K562 (cell line): ENCODE measurements around the gene HOMEZ. TPM values are rescaled to one million over a fixed set of nuclear protein-coding genes. Genes with fewer than 3 reads are reported as not detected.

Source experiments
- GTF2F1 ChIP-seq: IDR thresholded peaks from 2 replicates; pipeline ENCODE4 v1.6.1; 2011; ENCODE audit warnings: low read depth, low read length, improper control_type of control experiment
- HNRNPL ChIP-seq: fragments of 200-400 bp; formaldehyde crosslinking; IDR thresholded peaks from 2 replicates; pipeline ENCODE4 v1.6.1; 2017; ENCODE audit warnings: low read depth, mild to moderate bottlenecking, low read length
- KDM2B ChIP-seq: fragments of 250-450 bp; sonication (Bioruptor Pico); IDR thresholded peaks from 2 replicates; pipeline ENCODE4 v1.8.0; 2021; ENCODE audit warnings: mild to moderate bottlenecking, moderate library complexity
- MAX ChIP-seq: sonication (generic); formaldehyde crosslinking; IDR thresholded peaks from 2 replicates; pipeline ENCODE4 v1.9.0; 2022; ENCODE audit warnings: mild to moderate bottlenecking, missing genetic modification reagents
- NBN ChIP-seq: fragments of 450-650 bp; IDR thresholded peaks from 2 replicates; pipeline ENCODE4 v1.6.1; 2016; ENCODE audit warnings: low read depth, mild to moderate bottlenecking
- POLR2A ChIP-seq: fragments of 450-650 bp; conservative IDR thresholded peaks from 2 replicates; pipeline ENCODE4 v1.6.1; 2016
- POLR2G ChIP-seq: fragments of 200-400 bp; formaldehyde crosslinking; IDR thresholded peaks from 2 replicates; pipeline ENCODE4 v1.6.1; 2017; ENCODE audit warnings: low read depth, mild to moderate bottlenecking, antibody characterized with exemption, low read length, moderate library complexity
- REST ChIP-seq, 2 experiments: fragments of 450-650 bp; formaldehyde crosslinking in 1 of 2; IDR thresholded peaks; 2 replicates each; pipeline versions ENCODE4 v1.4.0 to v1.6.1; 2014 to 2020; ENCODE audit warnings: mild to moderate bottlenecking in 2 of 2, borderline replicate concordance in 1 of 2, low read depth in 1 of 2
- RHOXF2B ChIP-seq: fragments of 250-450 bp; sonication (Bioruptor Pico); conservative IDR thresholded peaks from 2 replicates; pipeline ENCODE4 v1.5.1; 2021
- SIRT6 ChIP-seq: IDR thresholded peaks from one replicate; pipeline ENCODE4 v1.6.1; 2012; ENCODE audit warnings: low read depth, mild to moderate bottlenecking, control low read depth, inconsistent platforms, low read length, moderate library complexity
- SLC30A9 ChIP-seq: fragments of 250-450 bp; sonication (Bioruptor Pico); IDR thresholded peaks from 2 replicates; pipeline ENCODE4 v1.8.0; 2022; ENCODE audit warnings: mild to moderate bottlenecking, moderate library complexity
- SRSF7 ChIP-seq: fragments of 200-400 bp; formaldehyde crosslinking; optimal IDR thresholded peaks from 2 replicates; pipeline ENCODE3; 2017; ENCODE audit warnings: mild to moderate bottlenecking, low read depth, low read length
- ZBTB17 ChIP-seq: fragments of 450-650 bp; formaldehyde crosslinking; IDR thresholded peaks from 2 replicates; pipeline ENCODE4 v1.4.0; 2020; ENCODE audit warnings: mild to moderate bottlenecking
- ZNF165 ChIP-seq: fragments of 250-450 bp; sonication (Bioruptor Pico); IDR thresholded peaks from 2 replicates; pipeline ENCODE4 v1.4.0; 2020; ENCODE audit warnings: borderline replicate concordance
- ZNF316 ChIP-seq: fragments of 450-650 bp; IDR thresholded peaks from 2 replicates; pipeline ENCODE4 v1.6.1; 2016
- polyA plus RNA-seq, 8 experiments: library from polyadenylated mRNA; depleted of rRNA in 4 of 8; stranded (reverse) in 5 of 8; unstranded in 3 of 8; fragments of >200 nt; fragmentation: Nextera tagmentation in 2 of 8; fragmentation: Illumina TruSeq in 1 of 8; extraction: Ambion mirVana in 2 of 8; extraction: Trizol in 1 of 8; gene quantifications; 2 replicates each; pipeline versions ENCODE4 v1.2.1 to v1.2.3, GENCODE V29; 2011 to 2014; ENCODE audit warnings: inconsistent platforms in 1 of 8, missing spikeins in 1 of 8
- total RNA-seq, 7 experiments: library from RNA; depleted of rRNA in 6 of 7; stranded (reverse); fragments of >200 nt in 6 of 7; fragmentation: Illumina TruSeq in 2 of 7; extraction: Trizol in 2 of 7; gene quantifications; 2 replicates each; pipeline versions ENCODE4 v1.2.1 to v1.2.3, GENCODE V29; 2011 to 2021; ENCODE audit warnings: low replicate concordance in 1 of 7
- TF ChIP-seq, protein P1 (sequence below): fragments of 250-450 bp; sonication (Bioruptor Pico); IDR thresholded peaks from 2 replicates; pipeline ENCODE4 v1.4.0; 2020

Gene HOMEZ
- total and polyA plus RNA-seq, 9 of the 15 experiments (the other 6 are each of a cell fraction or from before 2014, with no cell fraction given) = 3.0 to 30.2 (median 16.9) TPM

- TF ChIP-seq REST (IDR thresholded peaks at IDR 0.05; ENCODE audit: borderline replicate concordance) (no peak), REST (CRISPR knock-in tag; IDR thresholded peaks at IDR 0.05; ENCODE audit: low read depth) (peak; percentile 16; the same call in 1 of the 2 replicates), GTF2F1 (0 out of 2 replicates have a peak, but pooled peaks have one; percentile 14), ZNF316 (peak; percentile 28), POLR2A (peak; percentile 83), MAX (CRISPR knock-in tag) (peak; percentile 75), SRSF7 (no peak), SIRT6 (no peak), KDM2B (peak; percentile 7; the same call in 1 of the 2 replicates), HNRNPL (peak; percentile 95; the same call in 1 of the 2 replicates), RHOXF2B (CRISPR knock-in tag) (0 out of 2 replicates have a peak, but pooled peaks have one; percentile 80), POLR2G (peak; percentile 84), SLC30A9 (CRISPR knock-in tag) (no peak), NBN (0 out of 2 replicates have a peak, but pooled peaks have one; percentile 28), ZNF165 (CRISPR knock-in tag) (no peak), ZBTB17 (CRISPR knock-in tag) (0 out of 2 replicates have a peak, but pooled peaks have one; percentile 43)
- TF ChIP-seq, protein P1, sequence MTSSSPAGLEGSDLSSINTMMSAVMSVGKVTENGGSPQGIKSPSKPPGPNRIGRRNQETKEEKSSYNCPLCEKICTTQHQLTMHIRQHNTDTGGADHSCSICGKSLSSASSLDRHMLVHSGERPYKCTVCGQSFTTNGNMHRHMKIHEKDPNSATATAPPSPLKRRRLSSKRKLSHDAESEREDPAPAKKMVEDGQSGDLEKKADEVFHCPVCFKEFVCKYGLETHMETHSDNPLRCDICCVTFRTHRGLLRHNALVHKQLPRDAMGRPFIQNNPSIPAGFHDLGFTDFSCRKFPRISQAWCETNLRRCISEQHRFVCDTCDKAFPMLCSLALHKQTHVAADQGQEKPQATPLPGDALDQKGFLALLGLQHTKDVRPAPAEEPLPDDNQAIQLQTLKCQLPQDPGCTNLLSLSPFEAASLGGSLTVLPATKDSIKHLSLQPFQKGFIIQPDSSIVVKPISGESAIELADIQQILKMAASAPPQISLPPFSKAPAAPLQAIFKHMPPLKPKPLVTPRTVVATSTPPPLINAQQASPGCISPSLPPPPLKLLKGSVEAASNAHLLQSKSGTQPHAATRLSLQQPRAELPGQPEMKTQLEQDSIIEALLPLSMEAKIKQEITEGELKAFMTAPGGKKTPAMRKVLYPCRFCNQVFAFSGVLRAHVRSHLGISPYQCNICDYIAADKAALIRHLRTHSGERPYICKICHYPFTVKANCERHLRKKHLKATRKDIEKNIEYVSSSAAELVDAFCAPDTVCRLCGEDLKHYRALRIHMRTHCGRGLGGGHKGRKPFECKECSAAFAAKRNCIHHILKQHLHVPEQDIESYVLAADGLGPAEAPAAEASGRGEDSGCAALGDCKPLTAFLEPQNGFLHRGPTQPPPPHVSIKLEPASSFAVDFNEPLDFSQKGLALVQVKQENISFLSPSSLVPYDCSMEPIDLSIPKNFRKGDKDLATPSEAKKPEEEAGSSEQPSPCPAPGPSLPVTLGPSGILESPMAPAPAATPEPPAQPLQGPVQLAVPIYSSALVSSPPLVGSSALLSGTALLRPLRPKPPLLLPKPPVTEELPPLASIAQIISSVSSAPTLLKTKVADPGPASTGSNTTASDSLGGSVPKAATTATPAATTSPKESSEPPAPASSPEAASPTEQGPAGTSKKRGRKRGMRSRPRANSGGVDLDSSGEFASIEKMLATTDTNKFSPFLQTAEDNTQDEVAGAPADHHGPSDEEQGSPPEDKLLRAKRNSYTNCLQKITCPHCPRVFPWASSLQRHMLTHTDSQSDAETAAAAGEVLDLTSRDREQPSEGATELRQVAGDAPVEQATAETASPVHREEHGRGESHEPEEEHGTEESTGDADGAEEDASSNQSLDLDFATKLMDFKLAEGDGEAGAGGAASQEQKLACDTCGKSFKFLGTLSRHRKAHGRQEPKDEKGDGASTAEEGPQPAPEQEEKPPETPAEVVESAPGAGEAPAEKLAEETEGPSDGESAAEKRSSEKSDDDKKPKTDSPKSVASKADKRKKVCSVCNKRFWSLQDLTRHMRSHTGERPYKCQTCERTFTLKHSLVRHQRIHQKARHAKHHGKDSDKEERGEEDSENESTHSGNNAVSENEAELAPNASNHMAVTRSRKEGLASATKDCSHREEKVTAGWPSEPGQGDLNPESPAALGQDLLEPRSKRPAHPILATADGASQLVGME (CRISPR knock-in tag) = peak; percentile 79; the same call in 1 of the 2 replicates
These were observed 16.0 kb upstream of the HOMEZ start (continued) for GRCh38 chr14:23301969-23302289.
